Measurements from ENCODE around the gene AHSA1. TPM values are rescaled to one million over a fixed set of nuclear protein-coding genes. Genes with fewer than 3 reads are reported as not detected.
A peak's percentile ranks its signal among the peaks of the same experiment; 100 is the strongest.

Gene AHSA1
- total RNA-seq, 1 experiment from 2014 or later, result 190 TPM

DNA sequence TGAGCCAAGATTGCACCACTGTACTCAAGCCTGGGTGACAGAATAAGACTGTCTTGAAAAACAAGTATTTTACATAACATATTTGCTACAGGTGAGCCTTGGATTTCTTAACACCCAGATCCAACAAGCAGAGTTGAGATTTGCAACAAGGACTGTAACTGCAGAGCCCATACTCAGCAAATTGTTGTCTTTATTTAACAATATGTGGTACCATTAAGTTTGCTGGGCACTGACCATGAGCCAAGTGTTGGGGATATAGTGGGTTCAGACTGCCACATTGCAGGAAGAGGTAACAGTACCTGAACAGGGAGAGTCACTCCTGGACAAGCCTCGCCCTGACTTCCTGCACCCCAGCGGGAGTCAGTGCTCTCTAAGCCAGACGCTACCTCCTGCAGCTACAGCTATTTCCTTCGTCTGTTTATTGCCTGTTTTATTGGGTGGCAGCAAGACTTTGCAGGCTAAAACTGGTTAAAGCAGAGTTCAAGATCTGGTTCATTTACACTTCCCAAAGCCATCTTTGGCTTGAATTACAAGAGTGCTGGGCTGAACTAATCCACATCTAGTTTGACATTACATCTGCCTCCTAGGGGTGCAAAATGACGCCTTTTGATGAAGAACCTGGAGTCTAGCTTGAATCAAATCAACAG, 12.5 kb downstream of the AHSA1 start:
- Histone ChIP-seq H4K20me1 (ENCODE audit: control insufficient read depth, insufficient read depth, insufficient read length) (no peaks in the 10 kb centered on the region), H3K4ac (ENCODE audit: low read depth, low read length) (no peak overlapping the region), H4K5ac (ENCODE audit: insufficient read length, low read depth, low read length) (no peak overlapping the region), H2AK5ac (ENCODE audit: insufficient read length, low read length) (no peak overlapping the region), H2BK15ac (ENCODE audit: low read depth, low read length) (no peak overlapping the region), H2BK5ac (ENCODE audit: insufficient read length, low read length) (no peak overlapping the region), H3K9me3 (ENCODE audit: control insufficient read depth, low read depth, low read length) (no peaks in the 10 kb centered on the region), H4K91ac (ENCODE audit: insufficient read length, low read depth, low read length) (no peak overlapping the region), H3K56ac (ENCODE audit: insufficient read length, low read depth, low read length) (no peak overlapping the region), H3K23me2 (ENCODE audit: insufficient read length, low read depth, low read length, poor library complexity, severe bottlenecking) (no peaks in the 10 kb centered on the region), H3K79me1 (ENCODE audit: insufficient read depth, low read depth, low read length, poor library complexity, severe bottlenecking) (no peaks in the 10 kb centered on the region), H3K79me2 (ENCODE audit: insufficient read depth, low read length) (no peaks in the 10 kb centered on the region), H2BK20ac (ENCODE audit: low read depth, low read length, poor library complexity, severe bottlenecking) (no peak overlapping the region), H3K27me3 (ENCODE audit: insufficient read depth, low read length) (no peaks in the 10 kb centered on the region), H3K23ac (ENCODE audit: insufficient read length, low read depth, low read length) (no peak overlapping the region), H2AFZ (ENCODE audit: low read length) (no peak overlapping the region), H3K4me2 (ENCODE audit: insufficient read depth, insufficient read length, low read length) (no peak overlapping the region), H4K8ac (replicated peaks; ENCODE audit: insufficient read length, low read depth, low read length) (no peak overlapping the region), H2BK12ac (ENCODE audit: insufficient read length, low read depth, low read length) (no peak overlapping the region), H3K18ac (ENCODE audit: insufficient read length, low read depth, low read length) (no peak overlapping the region), H3K27ac (ENCODE audit: insufficient read length, low read depth, low read length) (no peak overlapping the region), H2BK120ac (ENCODE audit: low read depth, low read length, poor library complexity, severe bottlenecking) (no peak overlapping the region), H3K14ac (ENCODE audit: insufficient read depth, low read length) (no peak overlapping the region), H3T11ph (ENCODE audit: low read length) (no peak overlapping the region), H3K4me1 (ENCODE audit: insufficient read depth, low read length) (peaks cover 8% of the 10 kb centered on the region; the same call in 1 of the 2 replicates), H3K9ac (ENCODE audit: extremely low read depth, insufficient read length, low read length) (no peak overlapping the region)
- DNase-seq, result no peak
- Mint-ChIP-seq H3K27me3 (ENCODE audit: low read depth) (no peaks in the 10 kb centered on the region; the same call in none of the 2 replicates), H3K4me3 (no peak overlapping the region), H3K27ac (peak overlapping the region in 2 of 3 experiments; percentile 70 to 93; a peak in 2 of 7 replicates), H3K4me1 (peaks cover 21 to 22% of the 10 kb centered on the region in 2 experiments), H3K9me3 (no peaks in the 10 kb centered on the region), H3K36me3 (ENCODE audit: insufficient read depth in 1 of 3, low read depth in 3 of 3) (peaks cover 26 to 42% (median 33%) of the 10 kb centered on the region in 3 experiments)
- no peak for TF ChIP-seq CTCF (conservative IDR thresholded peaks at IDR 0.05)
- no CpG with 5 or more reads among the region's 5 CpGs for WGBS (ENCODE audit: extremely low coverage, insufficient read length, low lambda C conversion rate)
